A172 (cell line): Measurements from ENCODE around the gene PIR. TPM values are rescaled to one million over a fixed set of nuclear protein-coding genes. Genes with fewer than 3 reads are reported as not detected.
A peak's percentile ranks its signal among the peaks of the same experiment; 100 is the strongest.

Experiments used
- DNase-seq: peaks from one replicate; pipeline ENCODE4 v3.0.0-alpha.2; 2015; ENCODE audit warnings: low spot score
- total RNA-seq: library from RNA; depleted of rRNA; stranded (reverse); fragments of >200 nt; shearing (Covaris generic); gene quantifications from 2 replicates; pipeline ENCODE4 v1.2.3, GENCODE V29; 2014; rRNA removed

PIR gene
- 46.9 and 61.1 TPM in 2 replicates for total RNA-seq

- peak; percentile 87 for DNase-seq
Measured at GRCh38 chrX:15493118-15493962, at the start of gene PIR. PIR (minus strand) TSS chrX:15493333; CDS start chrX:15491257, 2,076 bp downstream.

- DNase-seq: peak; percentile 47
Measured at GRCh38 chrX:15530318-15530717, 37.2 kb upstream of the PIR start.

- DNase-seq: no peak
Measured at GRCh38 chrX:15529165-15529564, 36.0 kb upstream of the PIR start.

- DNase-seq: no peak
Measured at GRCh38 chrX:15525664-15526416, 32.7 kb upstream of the PIR start.

- peak; percentile 76 for DNase-seq
Measured at GRCh38 chrX:15524417-15524816, 31.3 kb upstream of the PIR start.

GRCh38 chrX:15523088-15523487 lies 30.0 kb upstream of the PIR start:
- DNase-seq: no peak

- DNase-seq: no peak
Measured at GRCh38 chrX:15522464-15522863, 29.3 kb upstream of the PIR start.

- no peak for DNase-seq
Measured at GRCh38 chrX:15515931-15516330, 22.8 kb upstream of the PIR start.

- DNase-seq: no peak
Measured at GRCh38 chrX:15514279-15514678, 21.1 kb upstream of the PIR start.

- DNase-seq: peak; percentile 49
Measured at GRCh38 chrX:15512401-15512965, 19.4 kb upstream of the PIR start.

- DNase-seq: peak; percentile 23
Measured at GRCh38 chrX:15511563-15511962, 18.4 kb upstream of the PIR start.

- DNase-seq: no peak
Measured at GRCh38 chrX:15509845-15510244, 16.7 kb upstream of the PIR start.

GRCh38 chrX:15507005-15507404 lies 13.9 kb upstream of the PIR start:
- DNase-seq: no peak

GRCh38 chrX:15505101-15505500 lies 12.0 kb upstream of the PIR start:
- DNase-seq: no peak

- no peak for DNase-seq
Measured at GRCh38 chrX:15504661-15505060, 11.5 kb upstream of the PIR start.

- no peak for DNase-seq
Measured at GRCh38 chrX:15501506-15501905, 8.4 kb upstream of the PIR start.

GRCh38 chrX:15500497-15500966 lies 7.4 kb upstream of the PIR start, which contains the start of gene BMX:
BMX (plus strand) TSS chrX:15500807; CDS start chrX:15508354, 7,547 bp downstream.
- no peak for DNase-seq

- no peak for DNase-seq
Measured at GRCh38 chrX:15499976-15500375, 6.8 kb upstream of the PIR start.

- DNase-seq: no peak
Measured at GRCh38 chrX:15498741-15499140, 5.6 kb upstream of the PIR start.

- peak; percentile 57 for DNase-seq
Measured at GRCh38 chrX:15497865-15498264, 4.7 kb upstream of the PIR start.

GRCh38 chrX:15496824-15497223 lies 3.7 kb upstream of the PIR start:
- DNase-seq: no peak

- DNase-seq: no peak
Measured at GRCh38 chrX:15495801-15496200, 2.7 kb upstream of the PIR start.
